Measurements from ENCODE around the gene HPS5.

HPS5 gene

GRCh38 chr11:18230859-18231258, 91.1 kb downstream of the HPS5 start:
- no peak for DNase-seq

- no peak for DNase-seq
Measured at GRCh38 chr11:18229501-18229900, 92.4 kb downstream of the HPS5 start.
